Ascending aorta (tissue), 2 donors: ENCODE measurements around the gene MAGEL2. TPM values are rescaled to one million over a fixed set of nuclear protein-coding genes. Genes with fewer than 3 reads are reported as not detected.
"Not testable (repeated sequence)": the region's sequence is repeated elsewhere in the genome, so short reads cannot be mapped to it uniquely, and the experiment has no call there.

ENCODE experiments used
- DNase-seq, 2 donors: peaks; one replicate each; pipeline ENCODE4 v3.0.0-alpha.2; 2019; ENCODE audit warnings: low spot score in 2 of 2
- H3K27ac ChIP-seq, 2 donors: fragments of 200-600 bp; sonication (generic); one replicate each; pipeline ENCODE4 v1.5.1; 2016 to 2017; ENCODE audit warnings: mild to moderate bottlenecking in 1 of 2
- H3K27me3 ChIP-seq: fragments of 200-600 bp; sonication (generic); one replicate; pipeline ENCODE4 v1.5.1; 2017
- H3K36me3 ChIP-seq, 2 donors: fragments of 200-600 bp; sonication (generic); one replicate each; pipeline ENCODE4 v1.5.1; 2016
- H3K4me1 ChIP-seq, 2 donors: fragments of 200-600 bp; sonication (generic); one replicate each; pipeline ENCODE4 v1.5.1; 2016 to 2017; ENCODE audit warnings: mild to moderate bottlenecking in 1 of 2
- H3K4me3 ChIP-seq, 2 donors: fragments of 200-600 bp; sonication (generic); one replicate each; pipeline ENCODE4 v1.5.1; 2016 to 2017; ENCODE audit warnings: mild to moderate bottlenecking in 1 of 2
- H3K9me3 ChIP-seq, 2 donors: fragments of 200-600 bp; sonication (generic); one replicate each; pipeline ENCODE4 v1.5.1; 2016
- CTCF ChIP-seq, 3 experiments: fragments of 200-600 bp in 2 of 3; fragments of 450-650 bp in 1 of 3; sonication (generic) in 2 of 3; IDR thresholded peaks; one replicate each; pipeline ENCODE4 v1.5.1; 2016 to 2019; ENCODE audit warnings: antibody characterized with exemption in 3 of 3, mild to moderate bottlenecking in 1 of 3, moderate library complexity in 1 of 3
- intact Hi-C: fragments of 100-400 bp; cut with DNase I; formaldehyde crosslinking; loops from one replicate; pipeline ENCODE4 v1.15.1; 2023
- total RNA-seq: library from RNA; depleted of rRNA; stranded (reverse); fragments of >200 nt; gene quantifications from one replicate; pipeline ENCODE4 v1.1.0, GENCODE V29; 2016

The MAGEL2 gene
- total RNA-seq, 1 donor from 2014 or later, result 0.11 TPM

- H3K27ac ChIP-seq, result no peak overlapping the region
- no peaks in the 10 kb centered on the region for H3K4me1 ChIP-seq
- H3K36me3 ChIP-seq, result no peaks in the 10 kb centered on the region
- H3K9me3 ChIP-seq, result no peaks in the 10 kb centered on the region
- no peak for DNase-seq
- no peak overlapping the region for H3K4me3 ChIP-seq
- intact Hi-C loops, result no loop called here
- TF ChIP-seq CTCF (IDR thresholded peaks at IDR 0.05), result no peak
- no peaks in the 10 kb centered on the region for H3K27me3 ChIP-seq
Measured at GRCh38 chr15:23606226-23606625, 41.4 kb downstream of the MAGEL2 start.

- Histone ChIP-seq H3K36me3 (no peaks in the 10 kb centered on the region), H3K9me3 (no peaks in the 10 kb centered on the region), H3K4me3 (no peak overlapping the region), H3K4me1 (no peaks in the 10 kb centered on the region), H3K27me3 (no peaks in the 10 kb centered on the region), H3K27ac (no peak overlapping the region)
- no peak for TF ChIP-seq CTCF (IDR thresholded peaks at IDR 0.05)
- no peak for DNase-seq
- intact Hi-C loops, result no loop called here
Measured at GRCh38 chr15:23602124-23602523, 45.5 kb downstream of the MAGEL2 start.

GRCh38 chr15:23599053-23599452 is 48.6 kb downstream of the MAGEL2 start:
- no peaks in the 10 kb centered on the region for H3K4me1 ChIP-seq
- no peak for DNase-seq
- no peaks in the 10 kb centered on the region for H3K9me3 ChIP-seq
- intact Hi-C loops, result no loop called here
- H3K36me3 ChIP-seq, result no peaks in the 10 kb centered on the region
- no peak for TF ChIP-seq CTCF (IDR thresholded peaks at IDR 0.05)
- H3K27ac ChIP-seq, result no peak overlapping the region
- no peak overlapping the region for H3K4me3 ChIP-seq
- no peaks in the 10 kb centered on the region for H3K27me3 ChIP-seq

- DNase-seq, H3K27me3 ChIP-seq, H3K9me3 ChIP-seq, H3K4me3 ChIP-seq, H3K4me1 ChIP-seq, H3K27ac ChIP-seq, H3K36me3 ChIP-seq, intact Hi-C loops: not testable (repeated sequence)
Measured at GRCh38 chr15:23597278-23597677, 50.4 kb downstream of the MAGEL2 start.

- Histone ChIP-seq H3K4me1 (no peaks in the 10 kb centered on the region), H3K36me3 (no peaks in the 10 kb centered on the region), H3K27me3 (no peaks in the 10 kb centered on the region), H3K27ac (no peak overlapping the region), H3K9me3 (no peaks in the 10 kb centered on the region), H3K4me3 (no peak overlapping the region)
- intact Hi-C loops, result no loop called here
- DNase-seq, result no peak
- no peak for TF ChIP-seq CTCF (IDR thresholded peaks at IDR 0.05)
Measured at GRCh38 chr15:23596736-23597135, 50.9 kb downstream of the MAGEL2 start.

GRCh38 chr15:23595368-23595767 is 52.3 kb downstream of the MAGEL2 start:
- intact Hi-C loops, result no loop called here
- Histone ChIP-seq H3K4me3 (no peak overlapping the region), H3K27me3 (no peaks in the 10 kb centered on the region), H3K36me3 (no peaks in the 10 kb centered on the region), H3K4me1 (no peaks in the 10 kb centered on the region), H3K27ac (no peak overlapping the region), H3K9me3 (no peaks in the 10 kb centered on the region)
- DNase-seq, result no peak
- TF ChIP-seq CTCF (IDR thresholded peaks at IDR 0.05), result no peak
